ENCODE measurements around the gene ITPRID1. TPM values are rescaled to one million over a fixed set of nuclear protein-coding genes. Genes with fewer than 3 reads are reported as not detected.

The ITPRID1 gene
- total RNA-seq, 2 experiments from 2014 or later: not detected

GRCh38 chr7:31688996-31689395 is 175.1 kb downstream of the ITPRID1 start:
- CTCF ChIA-PET: no interaction called here
- POLR2A ChIA-PET: no interaction called here

GRCh38 chr7:31690935-31691334 is 177.0 kb downstream of the ITPRID1 start:
- ChIA-PET CTCF (no interaction called here), POLR2A (no interaction called here)

DNA sequence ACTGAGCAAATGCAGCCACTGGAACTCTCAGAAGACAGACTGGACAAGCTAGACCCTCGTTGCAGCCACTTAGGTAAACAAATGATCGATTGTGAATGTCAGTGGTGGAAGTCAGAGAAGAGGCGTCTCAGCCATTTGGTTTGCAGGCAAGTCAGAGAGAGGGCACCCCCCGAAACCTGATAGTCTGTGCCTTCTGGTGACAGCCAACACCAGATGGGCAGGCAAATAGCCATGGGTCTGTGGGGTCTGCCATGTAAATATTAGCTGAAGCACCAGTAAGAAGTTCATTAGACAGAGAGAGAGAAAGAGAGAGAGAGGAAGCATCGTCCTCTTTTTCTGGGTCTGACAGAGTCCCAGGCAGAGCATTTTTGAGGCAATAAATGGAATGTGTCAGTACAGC is 178.6 kb downstream of the ITPRID1 start:
- POLR2A ChIA-PET: no interaction called here

DNA sequence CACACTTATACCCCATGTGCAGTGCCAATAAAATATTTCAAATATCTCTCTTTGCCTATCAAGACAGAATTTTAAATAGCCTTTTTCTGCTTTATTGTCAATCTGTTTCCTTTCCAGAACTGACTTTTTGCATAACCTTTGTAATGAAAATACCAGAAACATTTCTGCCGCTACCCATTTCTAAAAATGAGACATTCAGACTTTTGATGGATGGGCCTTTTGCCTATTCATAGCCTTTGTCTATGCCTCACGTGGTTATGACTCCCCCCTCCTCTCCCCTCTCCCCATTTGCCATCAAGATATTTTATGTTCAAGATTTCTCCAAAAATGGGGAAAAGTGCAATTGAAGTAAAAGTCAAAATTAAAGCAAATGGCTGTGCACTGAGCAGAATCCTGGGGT is 179.0 kb downstream of the ITPRID1 start:
- POLR2A ChIA-PET: no interaction called here
- CTCF ChIA-PET: no interaction called here

More for the DNA sequence above, 178.6 kb downstream of the ITPRID1 start:
- CTCF ChIA-PET: no interaction called here

- ChIA-PET CTCF (no interaction called here), POLR2A (no interaction called here)
Measured at GRCh38 chr7:31695859-31696614, 182.1 kb downstream of the ITPRID1 start.

DNA sequence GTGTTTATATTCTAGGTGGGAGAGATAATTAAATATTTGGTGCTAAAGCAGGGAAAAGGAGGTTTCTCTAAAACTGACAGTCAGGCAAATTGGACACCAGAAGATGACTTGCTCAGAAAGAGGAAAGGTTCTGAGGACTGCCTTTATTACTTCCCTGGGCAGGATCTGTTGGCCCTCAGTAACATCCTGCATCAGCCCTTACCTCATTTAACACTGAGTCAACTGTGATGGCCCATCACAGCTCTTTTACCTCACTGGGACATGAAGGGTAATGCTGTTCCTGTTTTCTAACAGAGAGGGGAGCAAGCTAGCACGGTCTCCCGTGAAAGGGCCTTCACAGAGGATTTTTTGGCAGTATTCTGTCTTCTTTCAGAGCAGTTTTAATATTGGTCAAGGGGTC is 185.2 kb downstream of the ITPRID1 start:
- CTCF ChIA-PET: no interaction called here
- POLR2A ChIA-PET: no interaction called here

GRCh38 chr7:31702354-31702753 is 188.5 kb downstream of the ITPRID1 start:
- ChIA-PET CTCF (no interaction called here), POLR2A (no interaction called here)

DNA sequence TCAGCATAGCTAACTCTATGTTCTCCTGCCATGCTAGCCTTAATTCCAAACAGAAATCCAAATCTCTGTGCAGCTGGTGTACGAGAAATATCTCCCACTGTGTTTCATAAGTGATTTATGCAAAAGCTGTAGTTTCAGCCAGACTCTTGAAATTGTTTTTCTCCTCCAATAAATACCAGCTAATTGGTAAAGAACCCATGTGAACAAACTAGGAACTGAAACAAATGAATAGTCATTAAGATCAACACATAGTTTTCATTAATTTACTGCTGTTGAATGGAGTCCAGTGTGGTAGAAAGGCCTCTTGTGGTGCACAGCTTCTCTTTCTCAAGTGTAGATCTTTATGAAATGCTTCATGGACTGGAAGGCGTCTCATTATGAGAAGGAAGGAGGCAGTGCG is 191.5 kb downstream of the ITPRID1 start:
- CTCF ChIA-PET: no interaction called here

GRCh38 chr7:31707089-31707488 is 193.2 kb downstream of the ITPRID1 start:
- ChIA-PET CTCF (no interaction called here), POLR2A (no interaction called here)

More for the DNA sequence above, 191.5 kb downstream of the ITPRID1 start:
- POLR2A ChIA-PET: no interaction called here

Other genes starting within 250 kb of the ITPRID1 start
- not detected for gene NEUROD6, start 173.4 kb upstream of the ITPRID1 start, total RNA-seq
- not detected for gene PPP1R17, start 173.1 kb downstream of the ITPRID1 start, total RNA-seq